HCT116 (cell line): Measurements from ENCODE around the gene CCDC88C. TPM values are rescaled to one million over a fixed set of nuclear protein-coding genes. Genes with fewer than 3 reads are reported as not detected.

ENCODE experiments used
- ATAC-seq: fragments of 200-7000 bp; cut with Tn5 transposase; 2 replicates; pipeline ENCODE4 v1.9.1; 2020; ENCODE audit warnings: mild to moderate bottlenecking, moderate library complexity
- BruUV-seq: library from RNA; stranded (reverse); fragments of 400-500 nt; replicated peaks from 2 replicates; lab custom pipeline; 2021; lab: Mats Ljungman, UMichigan
- CTCF ChIA-PET: fragments of 300-600 bp; sonication (Branson Sonifier 250); formaldehyde crosslinking; loops from one replicate; lab custom pipeline; 2021; ENCODE audit warnings: antibody characterized with exemption; lab: Charles Lee
- POLR2A ChIA-PET: fragments of 300-600, 350-600 bp; sonication (Branson Sonifier 250); formaldehyde crosslinking; loops from one replicate; lab custom pipeline; 2021; ENCODE audit warnings: antibody characterized with exemption; lab: Charles Lee
- RAD21 ChIA-PET, 2 experiments: fragments of 300-600 bp; sonication (Branson Sonifier 250); formaldehyde crosslinking; loops; one replicate each; lab custom pipeline; 2023; ENCODE audit warnings: low total read pairs in 2 of 2; ENCODE audit not compliant: uncharacterized antibody in 2 of 2, unreplicated experiment in 2 of 2, low non-redundant PET in 1 of 2; lab: Charles Lee
- DNase-seq: peaks from one replicate; pipeline ENCODE4 v3.0.0-alpha.2; 2010; ENCODE audit warnings: low read depth, low spot score
- H2AFZ ChIP-seq: fragments of 200-600 bp; shearing (Covaris generic), sonication (generic); 2 replicates; pipeline ENCODE4 v1.6.1; 2017; ENCODE audit warnings: low read depth, mixed run types, mixed read lengths, antibody characterized with exemption, low read length; ENCODE audit not compliant: poor library complexity, severe bottlenecking
- H3K27ac ChIP-seq: 2 replicates; pipeline ENCODE4 v1.5.1; 2012; ENCODE audit warnings: low read depth, low read length
- H3K27me3 ChIP-seq: fragments of 200-600 bp; sonication (generic); 2 replicates; pipeline ENCODE4 v1.6.1; 2016; ENCODE audit warnings: mixed run types, low read length, mixed read lengths; ENCODE audit not compliant: insufficient read depth
- H3K36me3 ChIP-seq, 2 experiments: fragments of 200-500 bp in 1 of 2; fragments of 200-600 bp in 1 of 2; sonication (Bioruptor generic) in 1 of 2; sonication (generic) in 1 of 2; 2 replicates each; pipeline versions ENCODE4 v1.5.1 to v1.6.1; 2014 to 2016; ENCODE audit warnings: low read length in 2 of 2, inconsistent platforms in 1 of 2, mixed read lengths in 1 of 2, mixed run types in 1 of 2; ENCODE audit not compliant: insufficient read depth in 2 of 2, control insufficient read depth in 1 of 2
- H3K4me1 ChIP-seq, 2 experiments: fragments of 200-600 bp in 1 of 2; sonication (generic) in 1 of 2; 2 replicates each; pipeline versions ENCODE4 v1.5.1 to v1.6.1; 2012 to 2017; ENCODE audit warnings: low read length in 2 of 2, inconsistent platforms in 1 of 2, mild to moderate bottlenecking in 1 of 2, mixed read lengths in 1 of 2, mixed run types in 1 of 2, moderate library complexity in 1 of 2; ENCODE audit not compliant: insufficient read depth in 2 of 2, control insufficient read depth in 1 of 2
- H3K4me2 ChIP-seq: fragments of 200-600 bp; sonication (generic); 2 replicates; pipeline ENCODE4 v1.6.1; 2017; ENCODE audit warnings: mixed run types, low read length, mixed read lengths
- H3K4me3 ChIP-seq, 2 experiments: fragments of 200-600 bp in 1 of 2; sonication (generic) in 1 of 2; replicated peaks in 1 of 2; 2 replicates each; pipeline ENCODE4 v1.5.1; 2011 to 2016; ENCODE audit warnings: low read length in 2 of 2, control low read depth in 1 of 2, low read depth in 1 of 2, mild to moderate bottlenecking in 1 of 2, mixed read lengths in 1 of 2, mixed run types in 1 of 2
- H3K79me2 ChIP-seq: fragments of 200-600 bp; sonication (generic); 2 replicates; pipeline ENCODE4 v1.6.1; 2017; ENCODE audit warnings: mild to moderate bottlenecking, mixed run types, low read length, moderate library complexity, mixed read lengths; ENCODE audit not compliant: insufficient read depth
- H3K9ac ChIP-seq: fragments of 200-600 bp; sonication (generic); 2 replicates; pipeline ENCODE4 v1.6.1; 2016; ENCODE audit warnings: low read length, mixed read lengths
- H3K9me2 ChIP-seq: fragments of 200-600 bp; sonication (generic), shearing (Covaris generic); 2 replicates; pipeline ENCODE4 v1.6.1; 2017; ENCODE audit warnings: mixed run types, mild to moderate bottlenecking, moderate library complexity; ENCODE audit not compliant: insufficient read depth
- H3K9me3 ChIP-seq, 2 experiments: fragments of 200-500 bp in 1 of 2; fragments of 200-600 bp in 1 of 2; sonication (Bioruptor generic) in 1 of 2; sonication (generic) in 1 of 2; 2 replicates each; pipeline ENCODE4 v1.6.1; 2014 to 2017; ENCODE audit warnings: low read length in 2 of 2, mixed read lengths in 2 of 2, inconsistent platforms in 1 of 2, low read depth in 1 of 2, mild to moderate bottlenecking in 1 of 2, mixed run types in 1 of 2, moderate library complexity in 1 of 2; ENCODE audit not compliant: control insufficient read depth in 1 of 2, insufficient read depth in 1 of 2
- H4K20me1 ChIP-seq: fragments of 200-600 bp; sonication (generic), shearing (Covaris generic); 2 replicates; pipeline ENCODE4 v1.6.1; 2017; ENCODE audit warnings: mixed run types, mild to moderate bottlenecking, moderate library complexity; ENCODE audit not compliant: insufficient read depth
- CBX3 ChIP-seq: IDR thresholded peaks from 2 replicates; pipeline ENCODE4 v1.6.1; 2012; ENCODE audit warnings: low read depth
- EGR1 ChIP-seq: IDR thresholded peaks from 2 replicates; pipeline ENCODE4 v1.6.1; 2012; ENCODE audit warnings: low read depth
- EZH2 ChIP-seq: fragments of 200-600 bp; sonication (generic); IDR thresholded peaks from 2 replicates; pipeline ENCODE4 v1.6.1; 2017; ENCODE audit warnings: antibody characterized with exemption, mixed run types
- EZH2phosphoT487 ChIP-seq: fragments of 200-600 bp; IDR thresholded peaks from 2 replicates; pipeline ENCODE4 v1.6.1; 2018; ENCODE audit warnings: antibody characterized with exemption, borderline replicate concordance
- FOSL1 ChIP-seq: IDR thresholded peaks from 2 replicates; pipeline ENCODE4 v1.6.1; 2012; ENCODE audit warnings: low read depth
- POLR2A ChIP-seq: IDR thresholded peaks from 2 replicates; pipeline ENCODE4 v1.7.0; 2011; ENCODE audit warnings: borderline replicate concordance; ENCODE audit not compliant: insufficient read depth, insufficient read length; ENCODE audit errors: extremely low read depth
- POLR2AphosphoS5 ChIP-seq: IDR thresholded peaks from 2 replicates; pipeline ENCODE4 v1.6.1; 2011; ENCODE audit warnings: mild to moderate bottlenecking, low read depth, low read length, moderate library complexity
- RAD21 ChIP-seq: IDR thresholded peaks from 2 replicates; pipeline ENCODE4 v1.6.1; 2012; ENCODE audit warnings: low read depth, mild to moderate bottlenecking
- SIN3A ChIP-seq: IDR thresholded peaks from 2 replicates; pipeline ENCODE4 v1.6.1; 2012; ENCODE audit warnings: low read depth
- SP1 ChIP-seq: IDR thresholded peaks from 2 replicates; pipeline ENCODE4 v1.6.1; 2012; ENCODE audit warnings: low read depth
- YY1 ChIP-seq: IDR thresholded peaks from 2 replicates; pipeline ENCODE4 v1.6.1; 2011; ENCODE audit warnings: low read length, low read depth, moderate library complexity, mild to moderate bottlenecking; ENCODE audit not compliant: insufficient replicate concordance; ENCODE audit errors: extremely low read depth
- ZBTB33 ChIP-seq: IDR thresholded peaks from 2 replicates; pipeline ENCODE4 v1.6.1; 2011; ENCODE audit warnings: mild to moderate bottlenecking, low read length, moderate library complexity; ENCODE audit not compliant: insufficient replicate concordance; ENCODE audit errors: extremely low read depth
- ZFX ChIP-seq: fragments of 450-650 bp; IDR thresholded peaks from 2 replicates; pipeline ENCODE4 v1.6.1; 2017
- ZNF274 ChIP-seq: fragments of 200-500 bp; sonication (Bioruptor generic); IDR thresholded peaks from 2 replicates; pipeline ENCODE4 v1.6.1; 2014; ENCODE audit warnings: mild to moderate bottlenecking, low read depth, low read length, inconsistent platforms
- intact Hi-C: fragments of 100-400 bp; cut with micrococcal nuclease; formaldehyde crosslinking; loops from 2 replicates; pipeline ENCODE4 v1.10.0; 2022
- total RNA-seq: library from RNA; stranded (reverse); gene quantifications from one replicate; pipeline ENCODE4 v1.2.1, GENCODE V29; 2021; ENCODE audit not compliant: unreplicated experiment
- TF ChIP-seq, protein P1 (sequence below): IDR thresholded peaks from 2 replicates; pipeline ENCODE4 v1.6.1; 2012
- TF ChIP-seq, protein P2 (sequence below): IDR thresholded peaks from 2 replicates; pipeline ENCODE4 v1.6.1; 2012; ENCODE audit warnings: low read depth

CCDC88C gene
- total RNA-seq, 1 experiment from 2014 or later, result 20.8 TPM

DNA sequence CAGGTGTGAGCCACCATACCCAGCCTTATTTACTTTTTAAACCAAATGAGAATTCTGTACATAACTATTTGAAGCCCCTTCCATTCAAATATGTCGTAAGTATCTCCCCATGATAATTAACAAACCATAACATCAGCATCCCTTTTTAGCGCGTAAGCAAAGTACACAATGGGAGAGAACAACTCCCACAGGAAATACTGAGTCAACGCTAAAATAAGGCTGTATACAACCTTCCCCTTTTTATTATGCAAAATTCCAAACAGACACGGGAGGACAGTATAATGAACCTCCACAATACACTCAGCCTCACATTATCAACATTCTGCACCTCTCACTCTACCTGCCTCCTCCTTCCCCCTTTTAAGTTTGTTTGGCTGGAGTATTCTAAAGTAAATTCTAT lies 73.5 kb downstream of the CCDC88C start:
- Histone ChIP-seq H3K9ac (no peak overlapping the region), H3K79me2 (peaks cover 3% of the 10 kb centered on the region; the same call in 1 of the 2 replicates), H3K27me3 (no peaks in the 10 kb centered on the region), H3K4me2 (no peak overlapping the region), H3K4me3 (no peak overlapping the region), H3K9me3 (no peaks in the 10 kb centered on the region), H3K9me2 (no peaks in the 10 kb centered on the region), H3K27ac (no peak overlapping the region), H2AFZ (no peak overlapping the region), H3K36me3 (no peaks in the 10 kb centered on the region), H4K20me1 (no peaks in the 10 kb centered on the region), H3K4me1 (no peaks in the 10 kb centered on the region)
- no peak for ATAC-seq
- ChIA-PET POLR2A (no interaction called here), RAD21 (no interaction called here), CTCF (no interaction called here)
- TF ChIP-seq CBX3, result no peak
- no peak for TF ChIP-seq POLR2AphosphoS5
- no peak for TF ChIP-seq RAD21
- no peak for TF ChIP-seq ZNF274
- TF ChIP-seq POLR2A, result no peak
- TF ChIP-seq YY1, result no peak
- TF ChIP-seq EGR1, result no peak
- TF ChIP-seq, protein P1, sequence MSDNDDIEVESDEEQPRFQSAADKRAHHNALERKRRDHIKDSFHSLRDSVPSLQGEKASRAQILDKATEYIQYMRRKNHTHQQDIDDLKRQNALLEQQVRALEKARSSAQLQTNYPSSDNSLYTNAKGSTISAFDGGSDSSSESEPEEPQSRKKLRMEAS, result no peak
- TF ChIP-seq ZFX, result no peak
- TF ChIP-seq EZH2, result no peak
- no peak for TF ChIP-seq FOSL1
- TF ChIP-seq SP1, result no peak
- TF ChIP-seq SIN3A, result no peak
- intact Hi-C loops, result no loop called here
- no peak for DNase-seq
- no TSS peak for BruUV-seq

GRCh38 chr14:91343051-91343450 lies 74.6 kb downstream of the CCDC88C start:
- ChIA-PET RAD21 (no interaction called here), CTCF (no interaction called here), POLR2A (no interaction called here)
- Histone ChIP-seq H2AFZ (no peak overlapping the region), H3K9me3 (no peaks in the 10 kb centered on the region), H3K36me3 (no peaks in the 10 kb centered on the region), H3K27ac (no peak overlapping the region), H4K20me1 (no peaks in the 10 kb centered on the region), H3K79me2 (no peaks in the 10 kb centered on the region; the same call in 1 of the 2 replicates), H3K4me3 (no peak overlapping the region), H3K9me2 (no peaks in the 10 kb centered on the region), H3K9ac (no peak overlapping the region), H3K4me2 (no peak overlapping the region), H3K4me1 (no peaks in the 10 kb centered on the region), H3K27me3 (no peaks in the 10 kb centered on the region)
- DNase-seq (no peak), ATAC-seq (no peak)
- intact Hi-C loops, result no loop called here
- BruUV-seq, result no TSS peak
- TF ChIP-seq RAD21 (no peak), ZBTB33 (no peak), YY1 (no peak), EZH2phosphoT487 (no peak)
- TF ChIP-seq, protein P2, sequence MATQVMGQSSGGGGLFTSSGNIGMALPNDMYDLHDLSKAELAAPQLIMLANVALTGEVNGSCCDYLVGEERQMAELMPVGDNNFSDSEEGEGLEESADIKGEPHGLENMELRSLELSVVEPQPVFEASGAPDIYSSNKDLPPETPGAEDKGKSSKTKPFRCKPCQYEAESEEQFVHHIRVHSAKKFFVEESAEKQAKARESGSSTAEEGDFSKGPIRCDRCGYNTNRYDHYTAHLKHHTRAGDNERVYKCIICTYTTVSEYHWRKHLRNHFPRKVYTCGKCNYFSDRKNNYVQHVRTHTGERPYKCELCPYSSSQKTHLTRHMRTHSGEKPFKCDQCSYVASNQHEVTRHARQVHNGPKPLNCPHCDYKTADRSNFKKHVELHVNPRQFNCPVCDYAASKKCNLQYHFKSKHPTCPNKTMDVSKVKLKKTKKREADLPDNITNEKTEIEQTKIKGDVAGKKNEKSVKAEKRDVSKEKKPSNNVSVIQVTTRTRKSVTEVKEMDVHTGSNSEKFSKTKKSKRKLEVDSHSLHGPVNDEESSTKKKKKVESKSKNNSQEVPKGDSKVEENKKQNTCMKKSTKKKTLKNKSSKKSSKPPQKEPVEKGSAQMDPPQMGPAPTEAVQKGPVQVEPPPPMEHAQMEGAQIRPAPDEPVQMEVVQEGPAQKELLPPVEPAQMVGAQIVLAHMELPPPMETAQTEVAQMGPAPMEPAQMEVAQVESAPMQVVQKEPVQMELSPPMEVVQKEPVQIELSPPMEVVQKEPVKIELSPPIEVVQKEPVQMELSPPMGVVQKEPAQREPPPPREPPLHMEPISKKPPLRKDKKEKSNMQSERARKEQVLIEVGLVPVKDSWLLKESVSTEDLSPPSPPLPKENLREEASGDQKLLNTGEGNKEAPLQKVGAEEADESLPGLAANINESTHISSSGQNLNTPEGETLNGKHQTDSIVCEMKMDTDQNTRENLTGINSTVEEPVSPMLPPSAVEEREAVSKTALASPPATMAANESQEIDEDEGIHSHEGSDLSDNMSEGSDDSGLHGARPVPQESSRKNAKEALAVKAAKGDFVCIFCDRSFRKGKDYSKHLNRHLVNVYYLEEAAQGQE, result no peak
- TF ChIP-seq, protein P1, result no peak
